Stimulated activated CD4-positive, alpha-beta T cell treated with anti-CD3 and anti-CD28 coated beads, Interleukin-2, amount 100 ng/mL, for 24 hours (primary cell): ENCODE results near the gene SCARB1.

Source experiments
- DNase-seq, 2 donors: peaks; one replicate each; pipeline ENCODE4 v3.0.0-alpha.2; 2020

SCARB1 gene

DNA sequence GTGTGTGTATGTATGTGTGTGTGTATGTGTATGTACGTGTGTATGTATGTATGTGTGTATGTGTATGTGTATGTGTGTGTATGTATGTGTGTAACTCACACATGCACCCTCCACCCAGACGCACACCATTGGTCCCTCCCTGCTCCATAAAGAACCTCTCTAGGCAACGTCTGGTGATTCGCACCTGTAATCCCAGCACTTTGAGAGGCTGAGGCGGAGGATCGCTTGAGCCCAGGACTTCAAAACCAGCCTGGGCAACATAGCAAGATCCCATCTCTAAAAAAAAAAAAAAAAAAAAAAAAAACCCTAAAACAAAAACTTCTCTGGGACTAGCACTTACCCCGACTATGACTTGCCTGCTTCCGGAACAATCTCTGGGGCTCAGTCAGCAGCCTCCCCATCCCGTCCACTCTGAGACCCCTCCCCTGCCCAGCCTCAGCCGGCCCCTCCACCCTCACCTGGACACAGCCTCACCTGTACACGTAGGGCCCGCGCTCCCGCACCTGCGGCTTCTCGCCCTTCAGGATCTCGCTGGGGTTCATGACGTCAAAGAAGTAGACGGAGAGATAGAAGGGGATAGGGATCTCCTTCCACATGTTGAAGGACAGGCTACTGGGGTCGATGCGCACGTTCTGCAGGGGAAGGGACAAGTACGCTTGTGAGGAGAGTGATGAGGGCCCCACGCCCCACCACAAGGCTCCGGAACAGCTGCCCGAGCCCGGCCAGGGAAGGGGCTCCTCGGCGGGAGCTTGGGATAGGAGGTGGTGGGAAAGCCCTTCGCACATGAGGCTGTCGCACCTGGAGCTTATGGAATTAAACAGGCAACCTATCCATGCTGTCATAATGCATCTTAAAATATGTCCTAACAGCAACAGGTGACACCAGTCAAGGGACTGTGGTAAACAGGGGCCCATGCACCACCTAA is 46.3 kb downstream of the SCARB1 start:
- DNase-seq = no peak

GRCh38 chr12:124816295-124816854 is 47.3 kb downstream of the SCARB1 start:
- no peak for DNase-seq

- DNase-seq = no peak
Measured at GRCh38 chr12:124814741-124815613, 48.7 kb downstream of the SCARB1 start.

GRCh38 chr12:124813782-124814181 is 49.9 kb downstream of the SCARB1 start:
- DNase-seq = no peak

DNA sequence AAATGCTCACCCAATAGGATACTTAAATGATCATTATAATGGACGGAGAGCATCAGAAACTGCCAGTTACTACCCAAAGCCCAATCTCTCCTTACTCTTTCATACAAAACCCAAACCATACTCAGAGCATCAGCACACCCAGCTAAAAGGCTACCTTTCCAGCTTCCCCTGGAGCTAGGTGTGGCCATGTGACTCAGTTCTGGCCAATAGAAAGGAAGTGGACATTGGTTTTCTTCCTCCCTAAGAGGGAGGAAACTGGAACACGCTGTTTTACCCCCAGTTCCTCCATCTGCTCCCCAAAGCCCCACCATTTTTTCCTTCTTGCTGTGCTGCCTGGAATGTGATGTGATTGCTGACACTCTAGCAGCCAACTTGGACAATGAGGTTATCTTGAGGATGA is 50.7 kb downstream of the SCARB1 start:
- DNase-seq = no peak

DNA sequence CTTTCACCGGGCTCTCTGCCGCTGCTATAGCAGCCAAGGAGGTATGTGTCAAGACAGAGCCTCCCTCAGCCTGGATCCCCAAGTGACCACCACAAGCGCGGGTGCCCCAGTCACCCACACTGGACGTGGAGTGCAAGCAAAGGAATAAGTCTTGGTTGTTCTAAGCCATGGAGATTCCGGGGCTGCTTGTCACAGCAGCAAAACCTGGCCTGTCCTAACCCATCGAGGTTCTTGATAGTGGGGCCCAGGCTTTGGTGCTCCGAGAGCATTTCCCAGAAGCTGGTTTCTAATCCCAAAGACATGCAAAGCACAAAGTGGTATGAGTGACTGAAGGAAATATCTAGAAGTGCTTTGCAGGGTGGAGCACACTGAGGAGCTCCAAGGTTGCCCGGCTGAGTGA is 51.3 kb downstream of the SCARB1 start:
- no peak for DNase-seq

DNA sequence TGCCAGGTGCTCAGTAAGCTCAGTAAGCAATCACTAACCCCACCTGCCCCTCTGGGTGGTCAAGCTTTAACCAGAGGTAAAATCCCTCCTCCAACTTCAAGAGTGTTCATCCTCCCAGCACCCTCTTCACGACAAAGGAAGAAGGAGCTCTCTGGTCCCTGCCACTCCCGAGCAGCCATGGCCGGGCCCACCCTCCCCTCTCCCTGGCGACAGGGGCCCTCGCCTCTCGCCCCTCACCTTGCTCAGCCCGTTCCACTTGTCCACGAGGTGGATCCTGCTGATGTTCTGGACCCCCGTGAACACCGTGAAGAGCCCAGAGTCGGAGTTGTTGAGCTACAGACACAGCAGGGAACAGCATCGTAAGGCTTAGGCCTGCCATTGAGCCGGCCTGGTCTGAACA is 52.0 kb downstream of the SCARB1 start:
- DNase-seq = no peak

- DNase-seq = no peak
Measured at GRCh38 chr12:124809878-124810277, 53.8 kb downstream of the SCARB1 start.

- DNase-seq = no peak
Measured at GRCh38 chr12:124809391-124809790, 54.3 kb downstream of the SCARB1 start.

- no peak for DNase-seq
Measured at GRCh38 chr12:124808272-124808671, 55.4 kb downstream of the SCARB1 start.

DNA sequence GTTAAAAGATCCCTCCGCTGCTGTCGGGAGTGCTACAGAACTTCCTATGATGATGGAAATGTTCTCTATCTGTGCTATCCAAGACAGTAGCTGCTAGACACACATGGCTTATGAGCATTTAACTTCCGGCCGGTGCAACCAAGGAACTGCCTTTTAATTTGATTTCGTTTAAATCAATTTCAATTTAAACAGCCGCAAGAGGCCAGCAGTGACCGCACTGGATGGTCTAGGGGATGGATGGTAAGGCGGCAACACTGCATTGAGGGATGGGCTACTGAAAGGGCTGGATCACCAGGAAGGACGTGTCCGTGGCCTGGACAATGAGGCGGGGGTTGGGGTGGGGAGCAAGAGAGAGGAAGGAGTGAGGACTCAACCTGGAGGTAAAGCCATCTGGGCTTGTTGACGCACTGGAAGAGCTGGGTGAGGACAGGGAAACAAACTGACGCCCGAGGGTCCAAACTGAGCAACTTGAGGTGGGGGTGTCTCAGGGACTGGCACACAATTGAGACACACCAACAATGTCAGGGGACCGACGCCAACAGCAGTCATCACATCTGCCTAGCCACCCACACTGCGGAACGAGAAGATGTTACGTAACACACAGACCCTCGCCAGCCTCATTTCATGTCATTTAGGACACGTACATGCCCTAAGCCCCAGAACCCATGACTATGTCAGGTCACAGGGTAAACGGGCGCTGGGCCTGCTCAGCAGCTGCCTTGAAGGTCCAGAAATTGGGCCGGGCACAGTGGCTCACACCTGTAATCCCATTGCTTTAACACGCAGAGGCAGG is 57.6 kb downstream of the SCARB1 start:
- no peak for DNase-seq

DNA sequence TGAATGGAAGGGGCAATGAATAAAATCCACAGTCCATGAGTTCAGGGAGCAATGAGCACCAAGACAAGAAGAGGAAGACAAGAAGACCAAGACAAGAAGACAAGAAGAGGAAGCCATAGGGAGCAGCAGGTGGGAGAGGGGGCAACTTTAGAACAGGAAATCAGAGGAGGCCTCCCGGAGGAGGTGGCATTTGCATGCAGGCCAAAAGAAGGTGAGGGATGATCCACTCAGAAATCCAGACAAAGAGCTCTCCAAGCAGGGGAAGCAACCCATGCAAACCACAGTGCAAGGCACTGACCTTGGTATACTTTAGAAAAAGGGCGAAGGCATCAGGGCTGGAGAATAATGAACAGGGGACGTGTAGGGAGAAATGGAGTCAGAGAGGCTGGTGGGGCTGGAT is 58.6 kb downstream of the SCARB1 start:
- DNase-seq = no peak

DNA sequence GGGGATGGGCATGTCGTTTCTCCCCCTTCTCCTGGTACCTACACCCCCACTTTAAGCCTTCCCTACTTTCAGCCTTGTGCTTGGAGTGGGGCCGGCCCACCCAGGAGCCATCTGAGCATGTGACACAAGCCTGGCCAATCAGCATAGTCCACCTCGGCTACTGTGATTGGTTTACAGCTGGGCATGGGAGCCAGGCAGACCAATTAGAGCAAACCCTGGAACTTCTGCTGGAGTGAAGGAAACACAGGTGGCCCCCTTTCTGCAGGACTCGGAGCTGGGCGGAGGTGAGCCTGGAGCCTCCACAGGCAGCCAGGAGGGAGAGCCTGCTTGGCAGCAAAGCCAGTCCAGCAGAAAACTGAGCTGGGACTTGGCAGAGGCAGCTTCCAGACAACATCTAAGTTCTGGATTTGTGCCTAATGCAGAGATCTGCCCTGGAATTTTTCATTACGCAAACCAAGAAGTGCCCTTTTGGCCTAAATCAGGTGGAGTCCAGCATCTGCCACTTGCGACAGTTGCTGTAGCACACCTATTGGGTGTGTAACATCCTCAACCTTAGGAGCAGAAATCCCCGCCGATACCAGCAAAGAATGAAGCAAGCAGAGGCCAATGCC is 59.5 kb downstream of the SCARB1 start:
- DNase-seq = no peak

GRCh38 chr12:124802361-124802760 is 61.3 kb downstream of the SCARB1 start:
- DNase-seq = no peak

GRCh38 chr12:124800506-124800905 is 63.2 kb downstream of the SCARB1 start:
- no peak for DNase-seq

- DNase-seq = no peak
Measured at GRCh38 chr12:124797321-124797720, 66.3 kb downstream of the SCARB1 start.

GRCh38 chr12:124796303-124796960 is 67.2 kb downstream of the SCARB1 start:
- no peak for DNase-seq

- DNase-seq = no peak
Measured at GRCh38 chr12:124795081-124795948, 68.3 kb downstream of the SCARB1 start.

GRCh38 chr12:124792961-124793441 is 70.7 kb downstream of the SCARB1 start:
- no peak for DNase-seq

GRCh38 chr12:124792156-124792555 is 71.5 kb downstream of the SCARB1 start:
- no peak for DNase-seq
